ENCODE data around the gene F2RL2.

- TF ChIP-seq EZH2phosphoT487 (IDR thresholded peaks at IDR 0.05; ENCODE audit: borderline replicate concordance, low read length), result no peak
- TF ChIP-seq, protein P1, sequence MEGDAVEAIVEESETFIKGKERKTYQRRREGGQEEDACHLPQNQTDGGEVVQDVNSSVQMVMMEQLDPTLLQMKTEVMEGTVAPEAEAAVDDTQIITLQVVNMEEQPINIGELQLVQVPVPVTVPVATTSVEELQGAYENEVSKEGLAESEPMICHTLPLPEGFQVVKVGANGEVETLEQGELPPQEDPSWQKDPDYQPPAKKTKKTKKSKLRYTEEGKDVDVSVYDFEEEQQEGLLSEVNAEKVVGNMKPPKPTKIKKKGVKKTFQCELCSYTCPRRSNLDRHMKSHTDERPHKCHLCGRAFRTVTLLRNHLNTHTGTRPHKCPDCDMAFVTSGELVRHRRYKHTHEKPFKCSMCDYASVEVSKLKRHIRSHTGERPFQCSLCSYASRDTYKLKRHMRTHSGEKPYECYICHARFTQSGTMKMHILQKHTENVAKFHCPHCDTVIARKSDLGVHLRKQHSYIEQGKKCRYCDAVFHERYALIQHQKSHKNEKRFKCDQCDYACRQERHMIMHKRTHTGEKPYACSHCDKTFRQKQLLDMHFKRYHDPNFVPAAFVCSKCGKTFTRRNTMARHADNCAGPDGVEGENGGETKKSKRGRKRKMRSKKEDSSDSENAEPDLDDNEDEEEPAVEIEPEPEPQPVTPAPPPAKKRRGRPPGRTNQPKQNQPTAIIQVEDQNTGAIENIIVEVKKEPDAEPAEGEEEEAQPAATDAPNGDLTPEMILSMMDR (conservative IDR thresholded peaks at IDR 0.05; ENCODE audit: low read depth, low read length), result no peak
- no peak for TF ChIP-seq EZH2 (IDR thresholded peaks at IDR 0.05; ENCODE audit: low read length, unreplicated experiment)
Observed at GRCh38 chr5:76625087-76625815, 2.0 kb upstream of the F2RL2 start.
